HCT116 (cell line): ENCODE results near the gene CCN5. TPM values are rescaled to one million over a fixed set of nuclear protein-coding genes. Genes with fewer than 3 reads are reported as not detected.

ENCODE experiments used
- ATAC-seq: fragments of 200-7000 bp; cut with Tn5 transposase; 2 replicates; pipeline ENCODE4 v1.9.1; 2020; ENCODE audit warnings: mild to moderate bottlenecking, moderate library complexity
- BruUV-seq: library from RNA; stranded (reverse); fragments of 400-500 nt; replicated peaks from 2 replicates; lab custom pipeline; 2021; lab: Mats Ljungman, UMichigan
- CTCF ChIA-PET: fragments of 300-600 bp; sonication (Branson Sonifier 250); formaldehyde crosslinking; loops from one replicate; lab custom pipeline; 2021; ENCODE audit warnings: antibody characterized with exemption; lab: Charles Lee
- POLR2A ChIA-PET: fragments of 300-600, 350-600 bp; sonication (Branson Sonifier 250); formaldehyde crosslinking; loops from one replicate; lab custom pipeline; 2021; ENCODE audit warnings: antibody characterized with exemption; lab: Charles Lee
- RAD21 ChIA-PET, 2 experiments: fragments of 300-600 bp; sonication (Branson Sonifier 250); formaldehyde crosslinking; loops; one replicate each; lab custom pipeline; 2023; ENCODE audit warnings: low total read pairs in 2 of 2; ENCODE audit not compliant: uncharacterized antibody in 2 of 2, unreplicated experiment in 2 of 2, low non-redundant PET in 1 of 2; lab: Charles Lee
- DNase-seq: peaks from one replicate; pipeline ENCODE4 v3.0.0-alpha.2; 2010; ENCODE audit warnings: low read depth, low spot score
- H2AFZ ChIP-seq: fragments of 200-600 bp; shearing (Covaris generic), sonication (generic); 2 replicates; pipeline ENCODE4 v1.6.1; 2017; ENCODE audit warnings: low read depth, mixed run types, mixed read lengths, antibody characterized with exemption, low read length; ENCODE audit not compliant: poor library complexity, severe bottlenecking
- H3K27ac ChIP-seq: 2 replicates; pipeline ENCODE4 v1.5.1; 2012; ENCODE audit warnings: low read depth, low read length
- H3K27me3 ChIP-seq: fragments of 200-600 bp; sonication (generic); 2 replicates; pipeline ENCODE4 v1.6.1; 2016; ENCODE audit warnings: mixed run types, low read length, mixed read lengths; ENCODE audit not compliant: insufficient read depth
- H3K36me3 ChIP-seq, 2 experiments: fragments of 200-500 bp in 1 of 2; fragments of 200-600 bp in 1 of 2; sonication (Bioruptor generic) in 1 of 2; sonication (generic) in 1 of 2; 2 replicates each; pipeline versions ENCODE4 v1.5.1 to v1.6.1; 2014 to 2016; ENCODE audit warnings: low read length in 2 of 2, inconsistent platforms in 1 of 2, mixed read lengths in 1 of 2, mixed run types in 1 of 2; ENCODE audit not compliant: insufficient read depth in 2 of 2, control insufficient read depth in 1 of 2
- H3K4me1 ChIP-seq, 2 experiments: fragments of 200-600 bp in 1 of 2; sonication (generic) in 1 of 2; 2 replicates each; pipeline versions ENCODE4 v1.5.1 to v1.6.1; 2012 to 2017; ENCODE audit warnings: low read length in 2 of 2, inconsistent platforms in 1 of 2, mild to moderate bottlenecking in 1 of 2, mixed read lengths in 1 of 2, mixed run types in 1 of 2, moderate library complexity in 1 of 2; ENCODE audit not compliant: insufficient read depth in 2 of 2, control insufficient read depth in 1 of 2
- H3K4me2 ChIP-seq: fragments of 200-600 bp; sonication (generic); 2 replicates; pipeline ENCODE4 v1.6.1; 2017; ENCODE audit warnings: mixed run types, low read length, mixed read lengths
- H3K4me3 ChIP-seq, 2 experiments: fragments of 200-600 bp in 1 of 2; sonication (generic) in 1 of 2; replicated peaks in 1 of 2; 2 replicates each; pipeline ENCODE4 v1.5.1; 2011 to 2016; ENCODE audit warnings: low read length in 2 of 2, control low read depth in 1 of 2, low read depth in 1 of 2, mild to moderate bottlenecking in 1 of 2, mixed read lengths in 1 of 2, mixed run types in 1 of 2
- H3K79me2 ChIP-seq: fragments of 200-600 bp; sonication (generic); 2 replicates; pipeline ENCODE4 v1.6.1; 2017; ENCODE audit warnings: mild to moderate bottlenecking, mixed run types, low read length, moderate library complexity, mixed read lengths; ENCODE audit not compliant: insufficient read depth
- H3K9ac ChIP-seq: fragments of 200-600 bp; sonication (generic); 2 replicates; pipeline ENCODE4 v1.6.1; 2016; ENCODE audit warnings: low read length, mixed read lengths
- H3K9me2 ChIP-seq: fragments of 200-600 bp; sonication (generic), shearing (Covaris generic); 2 replicates; pipeline ENCODE4 v1.6.1; 2017; ENCODE audit warnings: mixed run types, mild to moderate bottlenecking, moderate library complexity; ENCODE audit not compliant: insufficient read depth
- H3K9me3 ChIP-seq, 2 experiments: fragments of 200-500 bp in 1 of 2; fragments of 200-600 bp in 1 of 2; sonication (Bioruptor generic) in 1 of 2; sonication (generic) in 1 of 2; 2 replicates each; pipeline ENCODE4 v1.6.1; 2014 to 2017; ENCODE audit warnings: low read length in 2 of 2, mixed read lengths in 2 of 2, inconsistent platforms in 1 of 2, low read depth in 1 of 2, mild to moderate bottlenecking in 1 of 2, mixed run types in 1 of 2, moderate library complexity in 1 of 2; ENCODE audit not compliant: control insufficient read depth in 1 of 2, insufficient read depth in 1 of 2
- H4K20me1 ChIP-seq: fragments of 200-600 bp; sonication (generic), shearing (Covaris generic); 2 replicates; pipeline ENCODE4 v1.6.1; 2017; ENCODE audit warnings: mixed run types, mild to moderate bottlenecking, moderate library complexity; ENCODE audit not compliant: insufficient read depth
- ATF3 ChIP-seq: IDR thresholded peaks from 2 replicates; pipeline ENCODE4 v1.6.1; 2012
- CEBPB ChIP-seq: IDR thresholded peaks from 2 replicates; pipeline ENCODE4 v1.6.1; 2012; ENCODE audit warnings: low read depth
- EGR1 ChIP-seq: IDR thresholded peaks from 2 replicates; pipeline ENCODE4 v1.6.1; 2012; ENCODE audit warnings: low read depth
- EZH2 ChIP-seq: fragments of 200-600 bp; sonication (generic); IDR thresholded peaks from 2 replicates; pipeline ENCODE4 v1.6.1; 2017; ENCODE audit warnings: antibody characterized with exemption, mixed run types
- FOSL1 ChIP-seq: IDR thresholded peaks from 2 replicates; pipeline ENCODE4 v1.6.1; 2012; ENCODE audit warnings: low read depth
- JUND ChIP-seq: IDR thresholded peaks from 2 replicates; pipeline ENCODE4 v1.6.1; 2012
- MAX ChIP-seq: IDR thresholded peaks from 2 replicates; pipeline ENCODE4 v1.6.1; 2012
- POLR2A ChIP-seq: IDR thresholded peaks from 2 replicates; pipeline ENCODE4 v1.7.0; 2011; ENCODE audit warnings: borderline replicate concordance; ENCODE audit not compliant: insufficient read depth, insufficient read length; ENCODE audit errors: extremely low read depth
- POLR2AphosphoS5 ChIP-seq: IDR thresholded peaks from 2 replicates; pipeline ENCODE4 v1.6.1; 2011; ENCODE audit warnings: mild to moderate bottlenecking, low read depth, low read length, moderate library complexity
- RAD21 ChIP-seq: IDR thresholded peaks from 2 replicates; pipeline ENCODE4 v1.6.1; 2012; ENCODE audit warnings: low read depth, mild to moderate bottlenecking
- SP1 ChIP-seq: IDR thresholded peaks from 2 replicates; pipeline ENCODE4 v1.6.1; 2012; ENCODE audit warnings: low read depth
- SRF ChIP-seq: IDR thresholded peaks from 2 replicates; pipeline ENCODE4 v1.6.1; 2012; ENCODE audit warnings: low read depth
- TCF7L2 ChIP-seq: IDR thresholded peaks from 2 replicates; pipeline ENCODE4 v1.7.0; 2011; ENCODE audit warnings: borderline replicate concordance, inconsistent platforms; ENCODE audit not compliant: insufficient read depth, insufficient read length; ENCODE audit errors: extremely low read depth
- ZBTB33 ChIP-seq: IDR thresholded peaks from 2 replicates; pipeline ENCODE4 v1.6.1; 2011; ENCODE audit warnings: mild to moderate bottlenecking, low read length, moderate library complexity; ENCODE audit not compliant: insufficient replicate concordance; ENCODE audit errors: extremely low read depth
- intact Hi-C: fragments of 100-400 bp; cut with micrococcal nuclease; formaldehyde crosslinking; loops from 2 replicates; pipeline ENCODE4 v1.10.0; 2022
- total RNA-seq: library from RNA; stranded (reverse); gene quantifications from one replicate; pipeline ENCODE4 v1.2.1, GENCODE V29; 2021; ENCODE audit not compliant: unreplicated experiment
- TF ChIP-seq, protein P1 (sequence below): IDR thresholded peaks from 2 replicates; pipeline ENCODE4 v1.6.1; 2012; ENCODE audit warnings: low read depth

Gene CCN5
- total RNA-seq, 1 experiment from 2014 or later = 0.20 TPM

- no peak overlapping the region for H3K27ac ChIP-seq
These were observed 10.6 kb upstream of the CCN5 start for GRCh38 chr20:44704551-44704971.

DNA sequence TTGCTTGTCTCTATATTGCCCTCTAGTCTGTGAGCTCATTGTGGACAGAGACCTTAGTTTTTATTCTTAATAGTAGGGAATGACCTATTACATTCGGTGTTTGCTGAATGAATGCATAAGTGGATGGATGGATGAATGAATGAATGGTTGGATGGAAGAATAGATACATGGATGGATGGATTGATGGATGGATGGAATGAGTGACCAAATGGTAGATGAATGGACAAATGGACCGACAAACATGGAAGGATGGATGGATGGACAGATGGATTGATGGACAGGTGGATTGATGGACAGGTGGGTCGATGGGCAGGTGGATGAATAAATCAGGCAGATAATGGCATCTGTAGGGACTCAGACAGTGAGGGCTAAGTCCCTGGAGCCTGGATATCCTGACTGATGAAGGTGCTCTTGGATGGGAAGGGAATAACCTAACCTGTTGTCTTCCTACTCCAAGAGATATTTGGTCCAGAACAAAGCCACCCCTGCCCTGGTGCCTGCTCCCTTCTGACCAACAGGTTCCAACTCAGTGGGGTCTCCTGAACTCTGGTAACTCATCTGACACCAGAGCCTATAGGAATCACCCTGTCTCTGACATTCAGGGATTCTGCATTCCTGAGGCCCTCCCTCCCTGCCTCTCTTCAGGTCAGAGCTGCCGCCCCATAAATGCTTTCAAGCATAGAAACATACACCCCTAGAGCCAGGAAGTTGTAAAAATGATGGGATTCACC lies 9.6 kb upstream of the CCN5 start:
- H3K36me3 ChIP-seq = no peaks in the 10 kb centered on the region
- peaks cover 11 to 20% of the 10 kb centered on the region in 2 experiments; a peak in 3 of 4 replicates for H3K4me1 ChIP-seq
- no peaks in the 10 kb centered on the region for H3K9me3 ChIP-seq
- BruUV-seq = no TSS peak
- no peak overlapping the region for H3K27ac ChIP-seq
- intact Hi-C loops = no loop called here
- POLR2A ChIA-PET = no interaction called here
- no peak overlapping the region for H2AFZ ChIP-seq
- no peak overlapping the region for H3K4me3 ChIP-seq
- H3K9ac ChIP-seq = no peak overlapping the region
- no peak for ATAC-seq
- DNase-seq = no peak
- H4K20me1 ChIP-seq = no peaks in the 10 kb centered on the region
- H3K79me2 ChIP-seq = no peaks in the 10 kb centered on the region
- no peaks in the 10 kb centered on the region for H3K9me2 ChIP-seq
- CTCF ChIA-PET = no interaction called here
- no peaks in the 10 kb centered on the region for H3K27me3 ChIP-seq
- no peak overlapping the region for H3K4me2 ChIP-seq
- RAD21 ChIA-PET = no interaction called here
- TF ChIP-seq ZBTB33 (no peak), EGR1 (no peak), POLR2A (no peak), RAD21 (no peak), POLR2AphosphoS5 (no peak), ATF3 (no peak), MAX (no peak), TCF7L2 (no peak), SRF (no peak), SP1 (no peak), JUND (no peak), CEBPB (no peak), EZH2 (no peak)
- TF ChIP-seq, protein P1, sequence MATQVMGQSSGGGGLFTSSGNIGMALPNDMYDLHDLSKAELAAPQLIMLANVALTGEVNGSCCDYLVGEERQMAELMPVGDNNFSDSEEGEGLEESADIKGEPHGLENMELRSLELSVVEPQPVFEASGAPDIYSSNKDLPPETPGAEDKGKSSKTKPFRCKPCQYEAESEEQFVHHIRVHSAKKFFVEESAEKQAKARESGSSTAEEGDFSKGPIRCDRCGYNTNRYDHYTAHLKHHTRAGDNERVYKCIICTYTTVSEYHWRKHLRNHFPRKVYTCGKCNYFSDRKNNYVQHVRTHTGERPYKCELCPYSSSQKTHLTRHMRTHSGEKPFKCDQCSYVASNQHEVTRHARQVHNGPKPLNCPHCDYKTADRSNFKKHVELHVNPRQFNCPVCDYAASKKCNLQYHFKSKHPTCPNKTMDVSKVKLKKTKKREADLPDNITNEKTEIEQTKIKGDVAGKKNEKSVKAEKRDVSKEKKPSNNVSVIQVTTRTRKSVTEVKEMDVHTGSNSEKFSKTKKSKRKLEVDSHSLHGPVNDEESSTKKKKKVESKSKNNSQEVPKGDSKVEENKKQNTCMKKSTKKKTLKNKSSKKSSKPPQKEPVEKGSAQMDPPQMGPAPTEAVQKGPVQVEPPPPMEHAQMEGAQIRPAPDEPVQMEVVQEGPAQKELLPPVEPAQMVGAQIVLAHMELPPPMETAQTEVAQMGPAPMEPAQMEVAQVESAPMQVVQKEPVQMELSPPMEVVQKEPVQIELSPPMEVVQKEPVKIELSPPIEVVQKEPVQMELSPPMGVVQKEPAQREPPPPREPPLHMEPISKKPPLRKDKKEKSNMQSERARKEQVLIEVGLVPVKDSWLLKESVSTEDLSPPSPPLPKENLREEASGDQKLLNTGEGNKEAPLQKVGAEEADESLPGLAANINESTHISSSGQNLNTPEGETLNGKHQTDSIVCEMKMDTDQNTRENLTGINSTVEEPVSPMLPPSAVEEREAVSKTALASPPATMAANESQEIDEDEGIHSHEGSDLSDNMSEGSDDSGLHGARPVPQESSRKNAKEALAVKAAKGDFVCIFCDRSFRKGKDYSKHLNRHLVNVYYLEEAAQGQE = no peak

More at GRCh38 chr20:44704551-44704971, 10.6 kb upstream of the CCN5 start:
- BruUV-seq = no TSS peak
- ATAC-seq (no peak), DNase-seq (no peak)
- ChIA-PET RAD21 (no interaction called here), CTCF (no interaction called here), POLR2A (no interaction called here)
- Histone ChIP-seq H3K4me2 (no peak overlapping the region), H3K27me3 (no peaks in the 10 kb centered on the region), H2AFZ (no peak overlapping the region), H3K79me2 (no peaks in the 10 kb centered on the region), H3K4me1 (peaks cover 11 to 20% of the 10 kb centered on the region in 2 experiments; a peak in 3 of 4 replicates), H3K9me2 (no peaks in the 10 kb centered on the region), H3K36me3 (no peaks in the 10 kb centered on the region), H3K9ac (no peak overlapping the region), H3K4me3 (no peak overlapping the region), H3K9me3 (no peaks in the 10 kb centered on the region), H4K20me1 (no peaks in the 10 kb centered on the region)
- intact Hi-C loops = no loop called here
- peak; percentile 1; the same call in 1 of the 2 replicates for TF ChIP-seq FOSL1
- TF ChIP-seq CEBPB = no peak
